Forelimb muscle (tissue), 1 donor: ENCODE data around the gene CDKN2C. TPM values are rescaled to one million over a fixed set of nuclear protein-coding genes. Genes with fewer than 3 reads are reported as not detected.

Source experiments
- polyA plus RNA-seq: library from polyadenylated mRNA; unstranded; fragments of 120-200 nt; gene quantifications from one replicate; pipeline ENCODE4 v1.2.1, GENCODE V29; 2013; ENCODE audit not compliant: insufficient read length

The CDKN2C gene
- polyA plus RNA-seq, 1 donor = 10.3 TPM

Other genes with a start within 250 kb of the CDKN2C start
- 42.8 TPM for gene FAF1, start 10.0 kb upstream of the CDKN2C start, polyA plus RNA-seq
- not detected for gene C1orf185, start 132.0 kb downstream of the CDKN2C start, polyA plus RNA-seq